Pons (tissue), 1 donor: ENCODE results near the gene CFD.

ENCODE experiments used
- DNase-seq: peaks from one replicate; pipeline ENCODE4 v3.0.0-alpha.2; 2016; ENCODE audit warnings: low spot score

CFD gene

DNA sequence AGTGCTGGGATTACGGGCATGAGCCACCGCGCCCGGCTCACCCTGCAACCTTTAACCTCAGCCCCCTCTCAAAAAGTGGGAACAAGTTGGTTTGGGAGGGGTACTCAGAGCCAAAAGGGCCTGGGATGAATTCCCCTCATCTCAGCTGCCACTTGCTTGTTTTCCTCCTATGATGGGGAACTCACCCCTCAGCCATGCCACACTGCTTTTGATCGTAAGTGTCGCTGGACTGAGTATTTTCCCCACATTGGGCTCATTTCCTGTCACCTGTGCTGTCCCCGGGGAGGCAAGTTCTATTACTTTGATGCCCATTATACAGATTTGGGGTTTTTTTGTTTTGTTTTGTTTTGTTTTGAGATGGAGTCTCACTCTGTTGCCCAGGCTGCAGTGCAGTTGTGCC, 47.0 kb downstream of the CFD start:
- DNase-seq, result no peak

DNA sequence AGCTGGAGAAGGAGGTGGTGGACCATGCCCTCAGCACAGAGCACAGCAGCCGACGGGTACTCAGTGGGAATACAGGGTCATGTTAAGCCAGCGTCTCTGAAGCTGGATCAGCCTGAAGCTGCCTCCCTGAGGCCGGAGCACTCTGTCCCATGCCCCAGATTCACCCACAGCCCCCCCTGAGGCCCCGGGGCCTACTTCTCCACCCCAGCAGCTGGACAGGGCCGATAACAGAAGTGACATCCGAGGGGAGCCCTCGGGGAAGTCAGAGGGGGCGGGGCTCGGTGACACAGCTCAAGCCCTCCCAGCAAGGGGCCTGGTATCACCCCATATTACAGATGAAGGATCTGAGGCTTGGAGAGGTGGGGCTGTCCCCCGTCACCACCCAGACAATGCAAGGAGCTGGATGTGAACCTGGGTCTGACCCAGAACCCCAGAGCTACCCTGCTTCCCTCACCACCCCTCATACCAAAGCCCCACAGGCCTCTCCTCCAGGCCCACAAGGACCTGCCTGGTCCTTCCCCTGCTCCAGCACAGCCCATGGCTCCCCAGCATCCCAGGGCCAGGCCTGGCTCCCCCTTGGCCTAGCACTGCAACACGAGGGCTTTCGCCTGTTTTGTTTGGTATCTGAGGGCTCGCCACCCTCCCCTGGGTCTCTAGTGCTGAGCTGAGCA, 47.9 kb downstream of the CFD start:
- DNase-seq, result no peak

DNA sequence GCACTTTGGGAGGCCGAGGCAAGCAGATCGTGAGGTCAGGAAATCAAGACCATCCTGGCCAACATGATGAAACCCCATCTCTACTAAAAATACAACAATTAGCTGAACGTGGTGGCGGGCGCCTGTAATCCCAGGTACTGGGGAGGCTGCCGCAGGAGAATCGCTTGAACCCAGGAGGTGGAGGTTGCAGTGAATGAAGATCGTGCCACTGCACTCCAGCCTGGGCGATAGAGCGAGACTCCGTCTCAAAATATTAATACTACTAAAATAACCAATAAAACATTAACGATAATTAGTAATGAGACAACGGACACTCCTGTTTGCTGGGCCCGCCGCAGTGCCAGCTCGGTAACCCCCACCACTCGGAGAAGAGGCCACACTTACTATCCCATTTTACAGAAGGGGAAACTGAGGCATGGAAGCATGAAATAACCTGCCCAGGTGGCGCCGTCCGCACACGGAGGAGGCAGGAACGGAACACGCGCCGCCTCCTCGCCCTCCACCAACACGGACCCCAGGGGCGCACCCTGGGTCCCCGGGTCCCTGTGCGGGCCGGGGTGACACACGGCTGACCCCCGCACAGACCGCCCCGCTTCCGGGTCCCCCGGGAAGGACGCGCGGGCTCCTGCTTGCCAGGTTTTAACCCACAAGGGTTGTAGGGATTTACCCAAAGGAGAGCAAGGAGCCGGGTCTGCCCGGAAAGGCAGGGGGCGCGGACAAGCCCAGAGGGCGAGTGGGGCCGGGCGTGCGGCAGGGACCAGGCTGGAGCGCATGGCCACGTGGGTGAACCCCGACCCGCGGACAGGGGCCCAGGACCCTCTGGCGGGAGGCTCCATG, 52.0 kb downstream of the CFD start:
- no peak for DNase-seq

DNA sequence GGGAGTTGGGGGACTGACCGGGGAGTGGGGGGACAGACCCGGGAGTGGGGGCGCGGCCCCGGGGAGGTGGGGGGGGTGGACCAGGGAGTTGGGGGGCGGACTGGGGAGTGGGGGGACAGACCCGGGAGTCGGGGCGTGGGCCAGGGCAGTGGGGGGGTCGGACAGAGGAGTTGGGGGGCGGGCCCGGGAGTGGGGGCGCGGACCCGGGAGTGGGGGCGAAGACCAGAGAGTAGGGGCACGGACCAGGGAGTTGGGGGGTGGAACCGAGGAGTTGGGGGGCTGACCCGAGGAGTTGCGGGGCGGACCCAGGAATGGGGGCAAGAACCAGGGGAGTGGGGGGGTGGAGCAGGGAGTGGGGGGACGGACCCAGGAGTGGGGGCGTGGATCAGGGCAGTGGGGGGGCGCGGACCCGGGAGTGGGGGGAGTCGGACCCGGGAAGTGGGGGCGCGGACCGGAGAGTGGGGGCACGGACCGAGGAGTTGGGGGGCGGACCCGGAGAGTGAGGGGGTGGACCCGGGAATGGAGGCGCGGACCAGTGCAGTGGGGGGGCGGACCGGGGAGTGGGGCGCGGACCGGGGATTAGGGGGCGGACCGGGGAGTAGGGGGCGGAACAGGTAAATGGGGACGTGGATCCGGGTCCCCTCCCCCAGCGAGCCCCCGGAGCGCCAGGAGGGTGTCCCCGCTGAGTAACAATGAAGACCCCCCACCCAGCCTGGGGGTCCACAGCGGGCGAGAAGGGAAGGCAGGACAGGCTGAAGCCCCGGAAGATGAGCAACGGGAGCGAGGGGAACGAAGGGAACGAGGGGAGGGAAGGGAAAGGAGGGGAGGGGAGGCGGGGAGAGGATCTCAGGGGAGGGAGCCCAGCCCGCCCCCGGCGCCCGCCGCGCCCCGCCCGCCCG, 53.0 kb downstream of the CFD start:
- no peak for DNase-seq
